ENCODE measurements around the gene ZNF81. TPM values are rescaled to one million over a fixed set of nuclear protein-coding genes. Genes with fewer than 3 reads are reported as not detected.

Gene ZNF81
- 1 to 10 TPM; 4.2 to 6.9 TPM for total RNA-seq

GRCh38 chrX:47836164-47837072 lies at the start of gene ZNF81:
ZNF81 (plus strand) TSS chrX:47836902; CDS start chrX:47846268, 9,366 bp downstream.
- ATAC-seq (peak; percentile 98), DNase-seq (peak; percentile 94 to 97 (median 96))
- Histone ChIP-seq H3K27me3 (no peaks in the 10 kb centered on the region), H3K4me3 (peak within 1 kb of the TSS in 1 of 2 donors; percentile 37), H3K27ac (peak within 1 kb of the TSS; percentile 18 to 70 (median 56)), H3K4me1 (peaks cover 7% of the 10 kb centered on the region), H3K36me3 (replicated peaks in 1 of 2; ENCODE audit: insufficient read depth in 1 of 2, low read depth in 2 of 2) (no peaks in the 10 kb centered on the region), H3K9me3 (no peaks in the 10 kb centered on the region)
- 2 to 3% methylated on average over 13 to 32 of the region's 41 CpGs for WGBS, 2 donors
- intact Hi-C loops (cut with DNase I) = no loop called here
- peak; percentile 37 to 67 (median 63) for TF ChIP-seq POLR2A (IDR thresholded peaks at IDR 0.05)
- TF ChIP-seq CTCF (IDR thresholded peaks at IDR 0.05) = no peak

GRCh38 chrX:47796433-47796906 lies 40.2 kb upstream of the ZNF81 start:
- DNase-seq (no peak), ATAC-seq (no peak)
- no peak overlapping the region for H3K27ac ChIP-seq
- intact Hi-C loops (cut with DNase I) = no loop called here
- H3K27me3 ChIP-seq = no peaks in the 10 kb centered on the region
- no peak for TF ChIP-seq POLR2A (IDR thresholded peaks at IDR 0.05)
- TF ChIP-seq CTCF (IDR thresholded peaks at IDR 0.05) = no peak
- H3K9me3 ChIP-seq = no peaks in the 10 kb centered on the region
- H3K4me1 ChIP-seq = no peaks in the 10 kb centered on the region
- H3K4me3 ChIP-seq = no peak overlapping the region
- H3K36me3 ChIP-seq (replicated peaks in 1 of 2; ENCODE audit: insufficient read depth in 1 of 2, low read depth in 2 of 2) = no peaks in the 10 kb centered on the region
- 45 to 53% methylated on average over 3 of the region's 3 CpGs for WGBS, 2 donors

DNA sequence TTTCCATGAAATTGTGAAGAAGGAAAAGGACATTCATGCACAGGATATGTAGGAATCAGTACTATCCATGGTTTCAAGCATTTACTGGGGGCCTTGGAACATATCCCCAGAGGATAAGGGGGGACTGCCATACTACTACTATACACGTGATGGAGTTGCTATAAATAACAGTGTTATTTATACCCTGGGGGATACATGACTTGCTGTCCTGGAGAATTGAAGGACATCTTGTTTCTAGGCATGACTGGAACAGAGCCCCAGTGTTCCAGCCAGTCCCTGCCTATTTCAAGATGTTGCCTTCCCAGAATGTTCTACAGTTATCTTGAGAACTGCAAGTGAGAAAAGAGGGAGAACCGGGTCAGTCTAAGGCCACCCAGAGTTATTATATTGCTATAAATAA lies 39.6 kb upstream of the ZNF81 start:
- no peak overlapping the region for H3K27ac ChIP-seq
- no peaks in the 10 kb centered on the region for H3K4me1 ChIP-seq
- ATAC-seq (no peak), DNase-seq (no peak)
- H3K9me3 ChIP-seq = no peaks in the 10 kb centered on the region
- no peaks in the 10 kb centered on the region for H3K27me3 ChIP-seq
- TF ChIP-seq POLR2A (IDR thresholded peaks at IDR 0.05) (no peak), CTCF (IDR thresholded peaks at IDR 0.05) (no peak)
- intact Hi-C loops (cut with DNase I) = no loop called here
- no peaks in the 10 kb centered on the region for H3K36me3 ChIP-seq (replicated peaks in 1 of 2; ENCODE audit: insufficient read depth in 1 of 2, low read depth in 2 of 2)
- no peak overlapping the region for H3K4me3 ChIP-seq
- WGBS, 2 donors = 54 to 80% methylated on average over 2 of the region's 2 CpGs

- intact Hi-C loops (cut with DNase I) = no loop called here
- ATAC-seq (no peak), DNase-seq (no peak)
- Histone ChIP-seq H3K9me3 (no peaks in the 10 kb centered on the region), H3K27ac (no peak overlapping the region), H3K4me1 (no peaks in the 10 kb centered on the region), H3K36me3 (replicated peaks in 1 of 2; ENCODE audit: insufficient read depth in 1 of 2, low read depth in 2 of 2) (no peaks in the 10 kb centered on the region), H3K27me3 (no peaks in the 10 kb centered on the region), H3K4me3 (no peak overlapping the region)
- no peak for TF ChIP-seq POLR2A (IDR thresholded peaks at IDR 0.05)
- TF ChIP-seq CTCF (IDR thresholded peaks at IDR 0.05) = no peak
- 92 to 93% methylated on average over 1 to 2 of the region's 2 CpGs for WGBS, 2 donors
Observed at GRCh38 chrX:47798861-47799260, 37.8 kb upstream of the ZNF81 start.
